Left ventricle myocardium inferior (tissue), 1 donor: ENCODE measurements around the gene RUVBL2. TPM values are rescaled to one million over a fixed set of nuclear protein-coding genes. Genes with fewer than 3 reads are reported as not detected.

Experiments used
- DNase-seq: peaks from one replicate; pipeline ENCODE4 v3.0.0-alpha.2; 2020
- H3K27ac ChIP-seq: fragments of 200-600 bp; replicated peaks from 2 replicates; pipeline ENCODE4 v1.8.0; 2021
- H3K27me3 ChIP-seq: fragments of 200-600 bp; 2 replicates; pipeline ENCODE4 v1.8.0; 2021; ENCODE audit warnings: low read depth
- H3K36me3 ChIP-seq: fragments of 200-600 bp; 2 replicates; pipeline ENCODE4 v1.8.0; 2021
- H3K4me1 ChIP-seq: fragments of 200-600 bp; 2 replicates; pipeline ENCODE4 v1.8.0; 2021
- H3K4me3 ChIP-seq: fragments of 200-600 bp; 2 replicates; pipeline ENCODE4 v1.8.0; 2021; ENCODE audit warnings: mild to moderate bottlenecking, moderate library complexity
- H3K9me3 ChIP-seq: fragments of 200-600 bp; replicated peaks from 2 replicates; pipeline ENCODE4 v1.8.0; 2021
- CTCF ChIP-seq: fragments of 200-600 bp; IDR thresholded peaks from 2 replicates; pipeline ENCODE4 v1.8.0; 2021; ENCODE audit warnings: antibody characterized with exemption, mild to moderate bottlenecking, borderline replicate concordance
- intact Hi-C: fragments of 100-400 bp; cut with micrococcal nuclease; formaldehyde crosslinking; loops from one replicate; pipeline ENCODE4 v1.11.0; 2022
- total RNA-seq: library from RNA; stranded (reverse); fragmentation: NEBNext Ultra II Directional; extraction: Animal tissue kit (Norgen Biotek cat#: 25700); gene quantifications from one replicate; pipeline ENCODE4 v1.2.1, GENCODE V29; 2021
- donor health status: DM: no; HTN: yes; CAD: no; lungs with severe emphysema.

The RUVBL2 gene
- total RNA-seq, 1 donor from 2014 or later: 44.4 TPM

GRCh38 chr19:48954595-48955307 lies 38.9 kb upstream of the RUVBL2 start, which contains the start of gene BAX:
BAX (plus strand) TSS chr19:48954875; CDS start chr19:48954929, 54 bp downstream.
- no peak for TF ChIP-seq CTCF
- Histone ChIP-seq H3K36me3 (peaks cover 3% of the 10 kb centered on the region), H3K27ac (peak within 1 kb of the TSS; percentile 92), H3K27me3 (no peaks in the 10 kb centered on the region), H3K9me3 (no peaks in the 10 kb centered on the region), H3K4me3 (peak within 1 kb of the TSS; percentile 98), H3K4me1 (peaks cover 24% of the 10 kb centered on the region)
- DNase-seq: peak; percentile 97
- intact Hi-C loops: loop anchor here (10.0 kb wide), 1 partner anchor 50 kb away; the partner anchor contains the start of gene NUCB1

GRCh38 chr19:48955308-48955958 lies 38.3 kb upstream of the RUVBL2 start:
- no peaks in the 10 kb centered on the region for H3K27me3 ChIP-seq
- H3K4me1 ChIP-seq: peaks cover 24% of the 10 kb centered on the region
- peak overlapping the region; percentile 98 for H3K4me3 ChIP-seq
- intact Hi-C loops: loop anchor here (10.0 kb wide), 1 partner anchor 51 kb away; the partner anchor contains the start of gene NUCB1
- peaks cover 3% of the 10 kb centered on the region for H3K36me3 ChIP-seq
- H3K27ac ChIP-seq: peak overlapping the region; percentile 92
- no peak for TF ChIP-seq CTCF
- DNase-seq: no peak
- H3K9me3 ChIP-seq: no peaks in the 10 kb centered on the region

GRCh38 chr19:48958006-48958405 lies 35.7 kb upstream of the RUVBL2 start:
- Histone ChIP-seq H3K4me3 (no peak overlapping the region), H3K27me3 (no peaks in the 10 kb centered on the region), H3K36me3 (peaks cover 3% of the 10 kb centered on the region), H3K9me3 (no peaks in the 10 kb centered on the region), H3K27ac (no peak overlapping the region), H3K4me1 (peaks cover 31% of the 10 kb centered on the region)
- intact Hi-C loops: loop anchor here (10.0 kb wide), 1 partner anchor 53 kb away; the partner anchor contains the start of gene NUCB1
- TF ChIP-seq CTCF: no peak
- DNase-seq: no peak

GRCh38 chr19:48959341-48960239 lies 34.1 kb upstream of the RUVBL2 start:
- DNase-seq: no peak
- H3K4me1 ChIP-seq: peaks cover 40% of the 10 kb centered on the region
- H3K27me3 ChIP-seq: no peaks in the 10 kb centered on the region
- H3K4me3 ChIP-seq: no peak overlapping the region
- H3K9me3 ChIP-seq: no peaks in the 10 kb centered on the region
- H3K36me3 ChIP-seq: peaks cover 3% of the 10 kb centered on the region
- TF ChIP-seq CTCF: no peak
- intact Hi-C loops: loop anchor here (10.0 kb wide), 1 partner anchor 55 kb away; the partner anchor contains the start of gene NUCB1
- H3K27ac ChIP-seq: no peak overlapping the region

GRCh38 chr19:48961051-48961649 lies 32.5 kb upstream of the RUVBL2 start:
- no peak for TF ChIP-seq CTCF

More at GRCh38 chr19:48961051-48961649, 32.5 kb upstream of the RUVBL2 start:
- intact Hi-C loops: no loop called here
- H3K9me3 ChIP-seq: no peaks in the 10 kb centered on the region
- peak overlapping the region; percentile 94 for H3K27ac ChIP-seq
- H3K36me3 ChIP-seq: peaks cover 5% of the 10 kb centered on the region
- H3K27me3 ChIP-seq: no peaks in the 10 kb centered on the region
- no peak for DNase-seq
- peaks cover 39% of the 10 kb centered on the region for H3K4me1 ChIP-seq
- no peak overlapping the region for H3K4me3 ChIP-seq
